HepG2 (cell line): ENCODE data around the gene DCTN2. TPM values are rescaled to one million over a fixed set of nuclear protein-coding genes. Genes with fewer than 3 reads are reported as not detected.
A peak's percentile ranks its signal among the peaks of the same experiment; 100 is the strongest.

Source experiments
- AHR ChIP-seq: IDR thresholded peaks from 2 replicates; pipeline ENCODE4 v1.6.1; 2018; ENCODE audit warnings: missing genetic modification reagents, missing compliant biosample characterization
- FOXJ3 ChIP-seq: sonication (generic); formaldehyde crosslinking; IDR thresholded peaks from 2 replicates; pipeline ENCODE4 v1.4.0; 2020; ENCODE audit warnings: missing genetic modification reagents, mild to moderate bottlenecking, borderline replicate concordance
- HNF4G ChIP-seq, 2 experiments: sonication (generic) in 1 of 2; formaldehyde crosslinking in 1 of 2; IDR thresholded peaks; 2 replicates each; pipeline versions ENCODE4 v1.4.0 to v1.6.1; 2011 to 2020; ENCODE audit warnings: borderline replicate concordance in 2 of 2, low read depth in 2 of 2, mild to moderate bottlenecking in 2 of 2, low read length in 1 of 2, missing genetic modification reagents in 1 of 2, moderate library complexity in 1 of 2
- KAT8 ChIP-seq: IDR thresholded peaks from 2 replicates; pipeline ENCODE4 v1.6.1; 2016; ENCODE audit warnings: missing genetic modification reagents, missing compliant biosample characterization
- NFIC ChIP-seq: IDR thresholded peaks from 2 replicates; pipeline ENCODE4 v1.6.1; 2012; ENCODE audit warnings: mild to moderate bottlenecking, low read length, inconsistent platforms
- PHF8 ChIP-seq: sonication (generic); formaldehyde crosslinking; IDR thresholded peaks from 2 replicates; pipeline ENCODE4 v1.5.0; 2020; ENCODE audit warnings: missing genetic modification reagents
- PLRG1 ChIP-seq: fragments of 450-650 bp; conservative IDR thresholded peaks from 2 replicates; pipeline ENCODE4 v1.6.1; 2016
- PLSCR1 ChIP-seq: sonication (generic); formaldehyde crosslinking; IDR thresholded peaks from 2 replicates; pipeline ENCODE4 v1.5.0; 2020; ENCODE audit warnings: missing genetic modification reagents, mild to moderate bottlenecking, borderline replicate concordance
- PRDM15 ChIP-seq: sonication (generic); formaldehyde crosslinking; IDR thresholded peaks from 2 replicates; pipeline ENCODE4 v1.4.0; 2020; ENCODE audit warnings: missing genetic modification reagents
- PTBP1 ChIP-seq: fragments of 200-400 bp; formaldehyde crosslinking; IDR thresholded peaks from 2 replicates; pipeline ENCODE4 v1.6.1; 2018; ENCODE audit warnings: low read length, low read depth; ENCODE audit not compliant: poor library complexity, severe bottlenecking
- SIN3A ChIP-seq: IDR thresholded peaks from 2 replicates; pipeline ENCODE4 v1.6.1; 2011; ENCODE audit warnings: low read depth, mild to moderate bottlenecking, control low read depth, low read length, borderline replicate concordance
- SKI ChIP-seq: fragments of 450-650 bp; IDR thresholded peaks from one replicate; pipeline ENCODE4 v1.6.1; 2018; ENCODE audit warnings: mild to moderate bottlenecking; ENCODE audit not compliant: partially characterized antibody
- SMAD1 ChIP-seq: sonication (generic); formaldehyde crosslinking; IDR thresholded peaks from 2 replicates; pipeline ENCODE4 v1.4.0; 2020; ENCODE audit warnings: missing genetic modification reagents, low read depth, mild to moderate bottlenecking, borderline replicate concordance
- SNAPC2 ChIP-seq: sonication (generic); formaldehyde crosslinking; IDR thresholded peaks from 2 replicates; pipeline ENCODE4 v1.8.1; 2022; ENCODE audit warnings: mild to moderate bottlenecking, missing genetic modification reagents
- SOX6 ChIP-seq, 2 experiments: fragments of 450-650 bp in 1 of 2; sonication (generic) in 1 of 2; formaldehyde crosslinking in 1 of 2; IDR thresholded peaks; 2 replicates each; pipeline versions ENCODE4 v1.4.0 to v1.6.1; 2017 to 2020; ENCODE audit warnings: antibody characterized with exemption in 1 of 2, mild to moderate bottlenecking in 1 of 2, missing genetic modification reagents in 1 of 2
- ZBTB33 ChIP-seq: sonication (generic); formaldehyde crosslinking; IDR thresholded peaks from 2 replicates; pipeline ENCODE4 v1.4.0; 2020; ENCODE audit warnings: missing genetic modification reagents
- ZFP37 ChIP-seq: sonication (generic); formaldehyde crosslinking; IDR thresholded peaks from 2 replicates; pipeline ENCODE4 v1.4.0; 2020; ENCODE audit warnings: missing genetic modification reagents, borderline replicate concordance
- ZNF329 ChIP-seq: sonication (generic); formaldehyde crosslinking; IDR thresholded peaks from 2 replicates; pipeline ENCODE4 v1.9.0; 2021; ENCODE audit warnings: low read depth, mild to moderate bottlenecking, missing genetic modification reagents
- ZNF607 ChIP-seq: sonication (generic); formaldehyde crosslinking; IDR thresholded peaks from 2 replicates; pipeline ENCODE4 v1.5.1; 2020; ENCODE audit warnings: missing genetic modification reagents, mild to moderate bottlenecking, borderline replicate concordance
- ZNF800 ChIP-seq: sonication (generic); formaldehyde crosslinking; IDR thresholded peaks from 2 replicates; pipeline ENCODE4 v1.4.0; 2020; ENCODE audit warnings: missing genetic modification reagents
- polyA plus RNA-seq, 8 experiments: library from polyadenylated mRNA; depleted of rRNA in 3 of 8; stranded (reverse) in 7 of 8; unstranded in 1 of 8; fragments of >200 nt; fragmentation: Illumina TruSeq in 4 of 8; extraction: Trizol in 4 of 8; gene quantifications; 2 replicates each; pipeline versions ENCODE4 v1.2.1 to v1.2.3, GENCODE V29; 2011 to 2016; ENCODE audit warnings: low read depth in 4 of 8, missing spikeins in 1 of 8, mixed read lengths in 1 of 8; ENCODE audit not compliant: insufficient read depth in 1 of 8
- total RNA-seq, 5 experiments: library from RNA; depleted of rRNA; stranded (reverse); fragments of >200 nt; fragmentation: Illumina TruSeq; extraction: Trizol; gene quantifications; 2 replicates each; pipeline ENCODE4 v1.2.3, GENCODE V29; 2016; ENCODE audit warnings: low read depth in 1 of 5

Gene DCTN2
- total and polyA plus RNA-seq, 2 of the 13 experiments (the other 11 are each of a cell fraction or from before 2014, with no cell fraction given), result 72.0 to 77.4 TPM

GRCh38 chr12:57583008-57583831, 36.2 kb upstream of the DCTN2 start (continued):
- no peak for TF ChIP-seq NFIC
- 0 out of 2 replicates have a peak, but pooled peaks have one; percentile 35 for TF ChIP-seq ZNF800 (CRISPR knock-in tag)
- no peak for TF ChIP-seq ZFP37
- no peak for TF ChIP-seq ZNF329 (CRISPR knock-in tag)
- TF ChIP-seq PLRG1, result no peak
- TF ChIP-seq SMAD1, result peak; percentile 66; the same call in 1 of the 2 replicates
- TF ChIP-seq PRDM15, result no peak
- no peak for TF ChIP-seq PTBP1
- no peak for TF ChIP-seq SIN3A
- no peak for TF ChIP-seq AHR (CRISPR knock-in tag)
- no peak for TF ChIP-seq ZNF607 (CRISPR knock-in tag)
- TF ChIP-seq SKI, result no peak
- TF ChIP-seq SOX6 (IDR thresholded peaks at IDR 0.05), result no peak
- peak; percentile 21; the same call in 1 of the 2 replicates for TF ChIP-seq SOX6 (CRISPR knock-in tag; IDR thresholded peaks at IDR 0.05)
- TF ChIP-seq PHF8, result no peak
- no peak for TF ChIP-seq FOXJ3 (CRISPR knock-in tag)
- TF ChIP-seq HNF4G (IDR thresholded peaks at IDR 0.05; ENCODE audit: borderline replicate concordance, low read depth, low read length), result peak; percentile 40; the same call in 1 of the 2 replicates
- TF ChIP-seq HNF4G (CRISPR knock-in tag; IDR thresholded peaks at IDR 0.05; ENCODE audit: borderline replicate concordance, low read depth), result 0 out of 2 replicates have a peak, but pooled peaks have one; percentile 43
- TF ChIP-seq KAT8 (CRISPR knock-in tag), result 0 out of 2 replicates have a peak, but pooled peaks have one; percentile 16
- TF ChIP-seq ZBTB33 (CRISPR knock-in tag), result peak; percentile 24; the same call in 1 of the 2 replicates
- no peak for TF ChIP-seq SNAPC2 (CRISPR knock-in tag)
- no peak for TF ChIP-seq PLSCR1 (CRISPR knock-in tag)
